Breast epithelium (tissue), 3 donors: ENCODE measurements around the gene WFDC2.

Source experiments
- POLR2A ChIP-seq: fragments of 450-650 bp; IDR thresholded peaks from one replicate; pipeline ENCODE4 v1.6.1; 2016; ENCODE audit warnings: antibody characterized with exemption, mild to moderate bottlenecking, moderate library complexity
- POLR2AphosphoS5 ChIP-seq, 3 donors: sonication (generic); formaldehyde crosslinking; IDR thresholded peaks; one replicate each; pipeline ENCODE4 v1.6.1; 2017; ENCODE audit warnings: antibody characterized with exemption in 3 of 3
- TF ChIP-seq, protein P1 (sequence below), 3 donors: fragments of 450-650 bp; IDR thresholded peaks; one replicate each; pipeline ENCODE4 v1.5.1; 2016 to 2017; ENCODE audit warnings: antibody characterized with exemption in 3 of 3, mild to moderate bottlenecking in 3 of 3, moderate library complexity in 3 of 3

GRCh38 chr20:45501600-45501999, 32.0 kb downstream of the WFDC2 start:
- TF ChIP-seq, protein P1, sequence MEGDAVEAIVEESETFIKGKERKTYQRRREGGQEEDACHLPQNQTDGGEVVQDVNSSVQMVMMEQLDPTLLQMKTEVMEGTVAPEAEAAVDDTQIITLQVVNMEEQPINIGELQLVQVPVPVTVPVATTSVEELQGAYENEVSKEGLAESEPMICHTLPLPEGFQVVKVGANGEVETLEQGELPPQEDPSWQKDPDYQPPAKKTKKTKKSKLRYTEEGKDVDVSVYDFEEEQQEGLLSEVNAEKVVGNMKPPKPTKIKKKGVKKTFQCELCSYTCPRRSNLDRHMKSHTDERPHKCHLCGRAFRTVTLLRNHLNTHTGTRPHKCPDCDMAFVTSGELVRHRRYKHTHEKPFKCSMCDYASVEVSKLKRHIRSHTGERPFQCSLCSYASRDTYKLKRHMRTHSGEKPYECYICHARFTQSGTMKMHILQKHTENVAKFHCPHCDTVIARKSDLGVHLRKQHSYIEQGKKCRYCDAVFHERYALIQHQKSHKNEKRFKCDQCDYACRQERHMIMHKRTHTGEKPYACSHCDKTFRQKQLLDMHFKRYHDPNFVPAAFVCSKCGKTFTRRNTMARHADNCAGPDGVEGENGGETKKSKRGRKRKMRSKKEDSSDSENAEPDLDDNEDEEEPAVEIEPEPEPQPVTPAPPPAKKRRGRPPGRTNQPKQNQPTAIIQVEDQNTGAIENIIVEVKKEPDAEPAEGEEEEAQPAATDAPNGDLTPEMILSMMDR (IDR thresholded peaks at IDR 0.05): no peak
- no peak for TF ChIP-seq POLR2A
- no peak for TF ChIP-seq POLR2AphosphoS5 (IDR thresholded peaks at IDR 0.05)
